ENCODE measurements around the gene PDAP1.
"Not testable (repeated sequence)": the region's sequence is repeated elsewhere in the genome, so short reads cannot be mapped to it uniquely, and the experiment has no call there.

DNA sequence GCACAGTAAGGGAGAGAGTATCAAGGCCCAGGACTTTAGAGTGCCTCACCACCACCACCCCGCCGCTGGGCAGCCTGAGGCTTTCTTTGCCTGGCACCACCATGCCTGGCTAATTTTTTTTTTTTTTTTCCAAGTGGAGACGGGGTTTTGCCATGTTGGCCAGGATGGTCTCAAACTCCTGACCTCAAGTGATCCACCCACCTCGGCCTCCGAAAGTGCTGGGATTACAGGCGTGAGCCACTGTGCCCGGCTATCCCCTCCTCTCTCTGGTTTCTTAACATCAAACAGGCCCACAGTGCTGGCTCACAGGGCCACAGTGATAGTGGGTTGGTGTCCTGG is 28.7 kb downstream of the PDAP1 start:
- TF ChIP-seq, protein P1, sequence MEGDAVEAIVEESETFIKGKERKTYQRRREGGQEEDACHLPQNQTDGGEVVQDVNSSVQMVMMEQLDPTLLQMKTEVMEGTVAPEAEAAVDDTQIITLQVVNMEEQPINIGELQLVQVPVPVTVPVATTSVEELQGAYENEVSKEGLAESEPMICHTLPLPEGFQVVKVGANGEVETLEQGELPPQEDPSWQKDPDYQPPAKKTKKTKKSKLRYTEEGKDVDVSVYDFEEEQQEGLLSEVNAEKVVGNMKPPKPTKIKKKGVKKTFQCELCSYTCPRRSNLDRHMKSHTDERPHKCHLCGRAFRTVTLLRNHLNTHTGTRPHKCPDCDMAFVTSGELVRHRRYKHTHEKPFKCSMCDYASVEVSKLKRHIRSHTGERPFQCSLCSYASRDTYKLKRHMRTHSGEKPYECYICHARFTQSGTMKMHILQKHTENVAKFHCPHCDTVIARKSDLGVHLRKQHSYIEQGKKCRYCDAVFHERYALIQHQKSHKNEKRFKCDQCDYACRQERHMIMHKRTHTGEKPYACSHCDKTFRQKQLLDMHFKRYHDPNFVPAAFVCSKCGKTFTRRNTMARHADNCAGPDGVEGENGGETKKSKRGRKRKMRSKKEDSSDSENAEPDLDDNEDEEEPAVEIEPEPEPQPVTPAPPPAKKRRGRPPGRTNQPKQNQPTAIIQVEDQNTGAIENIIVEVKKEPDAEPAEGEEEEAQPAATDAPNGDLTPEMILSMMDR (IDR thresholded peaks at IDR 0.05): not testable (repeated sequence)
- not testable (repeated sequence) for TF ChIP-seq POLR2AphosphoS5 (IDR thresholded peaks at IDR 0.05; ENCODE audit: low read depth, low read length); TEAD4 (IDR thresholded peaks at IDR 0.05; ENCODE audit: borderline replicate concordance, insufficient read depth); RFX5 (IDR thresholded peaks at IDR 0.05; ENCODE audit: low read length); YY1 (IDR thresholded peaks at IDR 0.05; ENCODE audit: low read depth); RXRA (IDR thresholded peaks at IDR 0.05; ENCODE audit: borderline replicate concordance, low read depth)
- TF ChIP-seq, protein P2, sequence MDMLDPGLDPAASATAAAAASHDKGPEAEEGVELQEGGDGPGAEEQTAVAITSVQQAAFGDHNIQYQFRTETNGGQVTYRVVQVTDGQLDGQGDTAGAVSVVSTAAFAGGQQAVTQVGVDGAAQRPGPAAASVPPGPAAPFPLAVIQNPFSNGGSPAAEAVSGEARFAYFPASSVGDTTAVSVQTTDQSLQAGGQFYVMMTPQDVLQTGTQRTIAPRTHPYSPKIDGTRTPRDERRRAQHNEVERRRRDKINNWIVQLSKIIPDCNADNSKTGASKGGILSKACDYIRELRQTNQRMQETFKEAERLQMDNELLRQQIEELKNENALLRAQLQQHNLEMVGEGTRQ (IDR thresholded peaks at IDR 0.05; ENCODE audit: borderline replicate concordance, low read depth, low read length): not testable (repeated sequence)
- TF ChIP-seq, protein P3, sequence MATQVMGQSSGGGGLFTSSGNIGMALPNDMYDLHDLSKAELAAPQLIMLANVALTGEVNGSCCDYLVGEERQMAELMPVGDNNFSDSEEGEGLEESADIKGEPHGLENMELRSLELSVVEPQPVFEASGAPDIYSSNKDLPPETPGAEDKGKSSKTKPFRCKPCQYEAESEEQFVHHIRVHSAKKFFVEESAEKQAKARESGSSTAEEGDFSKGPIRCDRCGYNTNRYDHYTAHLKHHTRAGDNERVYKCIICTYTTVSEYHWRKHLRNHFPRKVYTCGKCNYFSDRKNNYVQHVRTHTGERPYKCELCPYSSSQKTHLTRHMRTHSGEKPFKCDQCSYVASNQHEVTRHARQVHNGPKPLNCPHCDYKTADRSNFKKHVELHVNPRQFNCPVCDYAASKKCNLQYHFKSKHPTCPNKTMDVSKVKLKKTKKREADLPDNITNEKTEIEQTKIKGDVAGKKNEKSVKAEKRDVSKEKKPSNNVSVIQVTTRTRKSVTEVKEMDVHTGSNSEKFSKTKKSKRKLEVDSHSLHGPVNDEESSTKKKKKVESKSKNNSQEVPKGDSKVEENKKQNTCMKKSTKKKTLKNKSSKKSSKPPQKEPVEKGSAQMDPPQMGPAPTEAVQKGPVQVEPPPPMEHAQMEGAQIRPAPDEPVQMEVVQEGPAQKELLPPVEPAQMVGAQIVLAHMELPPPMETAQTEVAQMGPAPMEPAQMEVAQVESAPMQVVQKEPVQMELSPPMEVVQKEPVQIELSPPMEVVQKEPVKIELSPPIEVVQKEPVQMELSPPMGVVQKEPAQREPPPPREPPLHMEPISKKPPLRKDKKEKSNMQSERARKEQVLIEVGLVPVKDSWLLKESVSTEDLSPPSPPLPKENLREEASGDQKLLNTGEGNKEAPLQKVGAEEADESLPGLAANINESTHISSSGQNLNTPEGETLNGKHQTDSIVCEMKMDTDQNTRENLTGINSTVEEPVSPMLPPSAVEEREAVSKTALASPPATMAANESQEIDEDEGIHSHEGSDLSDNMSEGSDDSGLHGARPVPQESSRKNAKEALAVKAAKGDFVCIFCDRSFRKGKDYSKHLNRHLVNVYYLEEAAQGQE (IDR thresholded peaks at IDR 0.05; ENCODE audit: low read depth, low read length): not testable (repeated sequence)

Data from SK-N-SH (cell line).